Measurements from ENCODE around the gene LTB. TPM values are rescaled to one million over a fixed set of nuclear protein-coding genes. Genes with fewer than 3 reads are reported as not detected.

LTB gene
- total RNA-seq (ENCODE audit: low replicate concordance): 0.34 and 1.0 TPM in 2 replicates
- long read RNA-seq: 0 reads

- DNase-seq (ENCODE audit: extremely low spot score, unreplicated experiment): no peak
- peak within 1 kb of the TSS; percentile 87 for H3K27ac Mint-ChIP-seq
- no peak for TF ChIP-seq CTCF (conservative IDR thresholded peaks at IDR 0.05)
- peak within 1 kb of the TSS; percentile 96 for H3K4me3 Mint-ChIP-seq
- peaks cover 9% of the 10 kb centered on the region for H3K4me1 Mint-ChIP-seq (ENCODE audit: unreplicated experiment)
- no peaks in the 10 kb centered on the region for H3K36me3 Mint-ChIP-seq
- peaks cover 29% of the 10 kb centered on the region for H3K27me3 Mint-ChIP-seq
- no peaks in the 10 kb centered on the region for H3K9me3 Mint-ChIP-seq
These were observed at the start of gene LTB for GRCh38 chr6:31582230-31582643. TSS of gene LTB (minus strand) at chr6:31582424. CDS start at chr6:31582417, 7 bp downstream.

GRCh38 chr6:31631681-31632278, 49.6 kb upstream of the LTB start:
- Mint-ChIP-seq H3K27ac (no peak overlapping the region), H3K36me3 (peaks cover 37% of the 10 kb centered on the region)

GRCh38 chr6:31631209-31631608, 49.0 kb upstream of the LTB start:
- no peaks in the 10 kb centered on the region for H3K9me3 Mint-ChIP-seq
- H3K36me3 Mint-ChIP-seq: peaks cover 38% of the 10 kb centered on the region
- TF ChIP-seq CTCF (conservative IDR thresholded peaks at IDR 0.05): no peak
- H3K27me3 Mint-ChIP-seq: no peaks in the 10 kb centered on the region
- peaks cover 5% of the 10 kb centered on the region for H3K4me1 Mint-ChIP-seq (ENCODE audit: unreplicated experiment)
- H3K4me3 Mint-ChIP-seq: no peak overlapping the region
- no peak for DNase-seq (ENCODE audit: extremely low spot score, unreplicated experiment)
- H3K27ac Mint-ChIP-seq: no peak overlapping the region

More at GRCh38 chr6:31631681-31632278, 49.6 kb upstream of the LTB start:
- no peak for TF ChIP-seq CTCF (conservative IDR thresholded peaks at IDR 0.05)
- Mint-ChIP-seq H3K4me3 (no peak overlapping the region), H3K27me3 (no peaks in the 10 kb centered on the region), H3K9me3 (no peaks in the 10 kb centered on the region), H3K4me1 (ENCODE audit: unreplicated experiment) (peaks cover 5% of the 10 kb centered on the region)
- no peak for DNase-seq (ENCODE audit: extremely low spot score, unreplicated experiment)

GRCh38 chr6:31630177-31630934, 48.1 kb upstream of the LTB start:
- no peak for TF ChIP-seq CTCF (conservative IDR thresholded peaks at IDR 0.05)

GRCh38 chr6:31629014-31629413, 46.8 kb upstream of the LTB start:
- no peak for DNase-seq (ENCODE audit: extremely low spot score, unreplicated experiment)
- H3K4me3 Mint-ChIP-seq: peak overlapping the region; percentile 10
- no peaks in the 10 kb centered on the region for H3K9me3 Mint-ChIP-seq
- no peak overlapping the region for H3K27ac Mint-ChIP-seq
- peaks cover 38% of the 10 kb centered on the region for H3K36me3 Mint-ChIP-seq
- no peaks in the 10 kb centered on the region for H3K27me3 Mint-ChIP-seq
- peaks cover 5% of the 10 kb centered on the region for H3K4me1 Mint-ChIP-seq (ENCODE audit: unreplicated experiment)
- TF ChIP-seq CTCF (conservative IDR thresholded peaks at IDR 0.05): no peak

More at GRCh38 chr6:31630177-31630934, 48.1 kb upstream of the LTB start:
- H3K27me3 Mint-ChIP-seq: no peaks in the 10 kb centered on the region
- DNase-seq (ENCODE audit: extremely low spot score, unreplicated experiment): no peak
- peaks cover 40% of the 10 kb centered on the region for H3K36me3 Mint-ChIP-seq
- H3K4me1 Mint-ChIP-seq (ENCODE audit: unreplicated experiment): peaks cover 5% of the 10 kb centered on the region
- no peak overlapping the region for H3K27ac Mint-ChIP-seq
- no peak overlapping the region for H3K4me3 Mint-ChIP-seq
- H3K9me3 Mint-ChIP-seq: no peaks in the 10 kb centered on the region
